AG09319 (cell line): ENCODE results near the gene APCDD1L.

ENCODE experiments used
- DNase-seq: peaks from one replicate; pipeline ENCODE4 v3.0.0-alpha.2; 2010; ENCODE audit warnings: low read depth; ENCODE audit errors: extremely low read depth
- CTCF ChIP-seq: IDR thresholded peaks from 2 replicates; pipeline ENCODE4 v1.5.1; 2011; ENCODE audit warnings: low read depth, mild to moderate bottlenecking, inconsistent platforms, low read length, moderate library complexity

Gene APCDD1L

GRCh38 chr20:58549231-58550209, 34.3 kb upstream of the APCDD1L start:
- no peak for TF ChIP-seq CTCF
- DNase-seq: no peak

- DNase-seq: no peak
- TF ChIP-seq CTCF: no peak
Measured at GRCh38 chr20:58547623-58548475, 32.6 kb upstream of the APCDD1L start.

GRCh38 chr20:58546756-58547622, 31.8 kb upstream of the APCDD1L start:
- DNase-seq: no peak
- TF ChIP-seq CTCF: no peak

- no peak for DNase-seq
- no peak for TF ChIP-seq CTCF
Measured at GRCh38 chr20:58546416-58546711, 31.2 kb upstream of the APCDD1L start.

GRCh38 chr20:58545565-58546415, 30.6 kb upstream of the APCDD1L start:
- DNase-seq: no peak
- TF ChIP-seq CTCF: no peak

- TF ChIP-seq CTCF: no peak
- no peak for DNase-seq
Measured at GRCh38 chr20:58544891-58545290, 29.7 kb upstream of the APCDD1L start.
